GM10266 (cell line): ENCODE data around the gene CALN1.

Source experiments
- DNase-seq: peaks from one replicate; pipeline ENCODE4 v3.0.0; 2012; ENCODE audit errors: extremely low spot score
- CTCF ChIP-seq: IDR thresholded peaks from 2 replicates; pipeline ENCODE4 v1.5.1; 2012; ENCODE audit warnings: mild to moderate bottlenecking, low read depth; ENCODE audit not compliant: control insufficient read depth, insufficient read depth; ENCODE audit errors: missing control alignments

The CALN1 gene

GRCh38 chr7:72409638-72410015, 2.5 kb downstream of the CALN1 start:
- no peak for TF ChIP-seq CTCF

GRCh38 chr7:72408966-72409637, 3.0 kb downstream of the CALN1 start:
- TF ChIP-seq CTCF: no peak
- no peak for DNase-seq

More at GRCh38 chr7:72409638-72410015, 2.5 kb downstream of the CALN1 start:
- DNase-seq: no peak

- no peak for TF ChIP-seq CTCF
- DNase-seq: no peak
Observed at GRCh38 chr7:72406820-72407403, 5.2 kb downstream of the CALN1 start.

GRCh38 chr7:72405871-72406270, 6.3 kb downstream of the CALN1 start:
- no peak for DNase-seq
- TF ChIP-seq CTCF: no peak

GRCh38 chr7:72405418-72405817, 6.7 kb downstream of the CALN1 start:
- TF ChIP-seq CTCF: no peak
- DNase-seq: no peak

GRCh38 chr7:72404743-72405142, 7.4 kb downstream of the CALN1 start:
- no peak for TF ChIP-seq CTCF
- no peak for DNase-seq

- no peak for TF ChIP-seq CTCF
- no peak for DNase-seq
Observed at GRCh38 chr7:72403458-72404076, 8.6 kb downstream of the CALN1 start.
